ENCODE data around the gene GUCD1. TPM values are rescaled to one million over a fixed set of nuclear protein-coding genes. Genes with fewer than 3 reads are reported as not detected.
A peak's percentile ranks its signal among the peaks of the same experiment; 100 is the strongest.

Gene GUCD1
- total RNA-seq, 1 experiment from 2014 or later = 87.4 TPM

DNA sequence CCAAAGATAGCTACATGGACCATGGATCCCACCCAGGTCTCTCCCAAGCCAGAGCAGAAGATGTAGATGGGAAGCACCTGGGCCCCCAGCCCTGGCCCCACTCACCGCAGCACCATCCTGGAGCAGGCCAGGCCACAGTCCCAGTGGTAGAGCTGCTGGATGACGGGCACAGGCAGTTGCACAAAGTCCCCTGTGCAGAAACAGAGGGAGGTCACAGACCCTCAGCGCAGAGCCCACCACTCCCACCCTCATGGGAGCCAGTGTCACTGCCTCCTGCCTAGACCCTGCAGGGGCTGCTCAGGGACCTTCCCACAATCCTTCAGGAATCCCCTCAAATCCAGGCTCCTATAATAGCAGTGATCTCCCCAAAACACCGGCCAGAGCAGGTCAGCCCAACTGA, 6.1 kb downstream of the GUCD1 start:
- peak overlapping the region in 2 of 3 experiments; percentile 70 to 81; a peak in 2 of 7 replicates for H3K27ac Mint-ChIP-seq
- Histone ChIP-seq H3K27ac (ENCODE audit: insufficient read length, low read depth, low read length) (no peak overlapping the region), H4K20me1 (ENCODE audit: control insufficient read depth, insufficient read depth, insufficient read length) (no peaks in the 10 kb centered on the region), H3K18ac (ENCODE audit: insufficient read length, low read depth, low read length) (no peak overlapping the region), H3K79me1 (ENCODE audit: insufficient read depth, low read depth, low read length, poor library complexity, severe bottlenecking) (peaks cover 7% of the 10 kb centered on the region), H3K23ac (ENCODE audit: insufficient read length, low read depth, low read length) (no peak overlapping the region), H4K5ac (ENCODE audit: insufficient read length, low read depth, low read length) (no peak overlapping the region), H3K27me3 (ENCODE audit: insufficient read depth, low read length) (no peaks in the 10 kb centered on the region), H3T11ph (ENCODE audit: low read length) (no peak overlapping the region), H2BK120ac (ENCODE audit: low read depth, low read length, poor library complexity, severe bottlenecking) (no peak overlapping the region), H3K9ac (ENCODE audit: extremely low read depth, insufficient read length, low read length) (no peak overlapping the region), H2BK20ac (ENCODE audit: low read depth, low read length, poor library complexity, severe bottlenecking) (no peak overlapping the region), H3K23me2 (ENCODE audit: insufficient read length, low read depth, low read length, poor library complexity, severe bottlenecking) (no peaks in the 10 kb centered on the region), H3K4me2 (ENCODE audit: insufficient read depth, insufficient read length, low read length) (no peak overlapping the region), H3K4me1 (ENCODE audit: insufficient read depth, low read length) (no peaks in the 10 kb centered on the region), H3K56ac (ENCODE audit: insufficient read length, low read depth, low read length) (no peak overlapping the region), H2BK5ac (ENCODE audit: insufficient read length, low read length) (no peak overlapping the region), H4K91ac (ENCODE audit: insufficient read length, low read depth, low read length) (no peak overlapping the region), H3K9me3 (ENCODE audit: control insufficient read depth, low read depth, low read length) (no peaks in the 10 kb centered on the region), H2BK15ac (ENCODE audit: low read depth, low read length) (no peak overlapping the region), H2AFZ (ENCODE audit: low read length) (no peak overlapping the region), H2BK12ac (ENCODE audit: insufficient read length, low read depth, low read length) (no peak overlapping the region), H3K79me2 (ENCODE audit: insufficient read depth, low read length) (peaks cover 8% of the 10 kb centered on the region; the same call in 1 of the 2 replicates), H3K14ac (ENCODE audit: insufficient read depth, low read length) (no peak overlapping the region), H4K8ac (replicated peaks; ENCODE audit: insufficient read length, low read depth, low read length) (no peak overlapping the region), H3K4ac (ENCODE audit: low read depth, low read length) (no peak overlapping the region), H2AK5ac (ENCODE audit: insufficient read length, low read length) (no peak overlapping the region)
- H3K9me3 Mint-ChIP-seq = no peaks in the 10 kb centered on the region
- H3K27me3 Mint-ChIP-seq (ENCODE audit: low read depth) = no peaks in the 10 kb centered on the region
- TF ChIP-seq, protein P1, sequence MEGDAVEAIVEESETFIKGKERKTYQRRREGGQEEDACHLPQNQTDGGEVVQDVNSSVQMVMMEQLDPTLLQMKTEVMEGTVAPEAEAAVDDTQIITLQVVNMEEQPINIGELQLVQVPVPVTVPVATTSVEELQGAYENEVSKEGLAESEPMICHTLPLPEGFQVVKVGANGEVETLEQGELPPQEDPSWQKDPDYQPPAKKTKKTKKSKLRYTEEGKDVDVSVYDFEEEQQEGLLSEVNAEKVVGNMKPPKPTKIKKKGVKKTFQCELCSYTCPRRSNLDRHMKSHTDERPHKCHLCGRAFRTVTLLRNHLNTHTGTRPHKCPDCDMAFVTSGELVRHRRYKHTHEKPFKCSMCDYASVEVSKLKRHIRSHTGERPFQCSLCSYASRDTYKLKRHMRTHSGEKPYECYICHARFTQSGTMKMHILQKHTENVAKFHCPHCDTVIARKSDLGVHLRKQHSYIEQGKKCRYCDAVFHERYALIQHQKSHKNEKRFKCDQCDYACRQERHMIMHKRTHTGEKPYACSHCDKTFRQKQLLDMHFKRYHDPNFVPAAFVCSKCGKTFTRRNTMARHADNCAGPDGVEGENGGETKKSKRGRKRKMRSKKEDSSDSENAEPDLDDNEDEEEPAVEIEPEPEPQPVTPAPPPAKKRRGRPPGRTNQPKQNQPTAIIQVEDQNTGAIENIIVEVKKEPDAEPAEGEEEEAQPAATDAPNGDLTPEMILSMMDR (conservative IDR thresholded peaks at IDR 0.05) = no peak
- no peak for DNase-seq
- H3K4me3 Mint-ChIP-seq = peak overlapping the region in 1 of 2 experiments; percentile 40; a peak in 1 of 5 replicates
- H3K4me1 Mint-ChIP-seq = peaks cover 13 to 14% of the 10 kb centered on the region in 2 experiments
- H3K36me3 Mint-ChIP-seq (ENCODE audit: insufficient read depth in 1 of 3, low read depth in 3 of 3) = peaks cover 8 to 46% (median 46%) of the 10 kb centered on the region in 3 experiments; a peak in 6 of 7 replicates
- WGBS (ENCODE audit: extremely low coverage, insufficient read length, low lambda C conversion rate) = no CpG with 5 or more reads among the region's 4 CpGs
